ENCODE data around the gene CLIP1.

GRCh38 chr12:122238861-122239260, 183.6 kb downstream of the CLIP1 start:
- TF ChIP-seq CTCF (conservative IDR thresholded peaks at IDR 0.05; ENCODE audit: low read depth, low read length) (no peak), POLR2A (IDR thresholded peaks at IDR 0.05; ENCODE audit: low read depth, low read length) (no peak), BHLHE40 (IDR thresholded peaks at IDR 0.05; ENCODE audit: low read depth, low read length) (no peak)

Data from IMR-90 (cell line).